ENCODE data around the gene SDK1.
"Not testable (repeated sequence)": the region's sequence is repeated elsewhere in the genome, so short reads cannot be mapped to it uniquely, and the experiment has no call there.

SDK1 gene

DNA sequence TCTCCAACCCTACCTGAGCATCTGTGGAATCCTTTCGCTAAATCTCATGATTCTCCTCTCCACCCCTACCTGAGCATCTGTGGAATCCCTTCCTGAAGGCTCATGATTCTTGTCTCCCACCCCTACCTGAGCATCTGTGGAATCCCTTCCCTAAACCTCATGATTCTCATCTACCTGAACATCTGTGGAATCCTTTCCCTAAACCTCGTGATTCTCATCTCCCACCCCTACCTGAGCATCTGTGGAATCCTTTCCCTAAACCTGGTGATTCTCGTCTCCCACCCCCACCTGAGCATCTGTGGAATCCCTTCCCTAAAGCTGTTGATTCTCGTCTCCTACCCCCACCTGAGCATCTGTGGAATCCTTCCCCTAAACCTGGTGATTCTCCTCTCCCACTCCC is 342.0 kb downstream of the SDK1 start:
- DNase-seq (ENCODE audit: extremely low read depth in 1 of 2, low read depth in 1 of 2), result no peak

DNA sequence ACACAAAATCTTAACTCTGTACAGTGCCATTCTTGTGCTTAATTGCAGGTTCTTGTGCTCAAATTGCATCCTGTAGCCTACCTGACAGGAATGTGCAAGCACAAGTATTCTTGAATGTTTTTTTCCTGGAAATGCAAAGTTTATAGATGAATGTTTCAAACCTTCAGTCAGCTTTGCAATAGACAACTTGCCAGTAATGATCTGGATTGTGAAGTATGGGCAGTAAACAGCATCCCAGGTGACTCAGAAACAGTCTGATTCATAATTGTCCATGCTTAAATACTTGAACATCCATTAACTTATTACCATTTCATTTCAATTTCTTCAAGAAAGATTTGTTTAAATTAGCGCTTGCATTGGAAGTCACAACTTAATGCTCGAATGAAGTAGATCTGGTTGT is 347.2 kb downstream of the SDK1 start:
- no peak for DNase-seq (ENCODE audit: extremely low read depth in 1 of 2, low read depth in 1 of 2)

DNA sequence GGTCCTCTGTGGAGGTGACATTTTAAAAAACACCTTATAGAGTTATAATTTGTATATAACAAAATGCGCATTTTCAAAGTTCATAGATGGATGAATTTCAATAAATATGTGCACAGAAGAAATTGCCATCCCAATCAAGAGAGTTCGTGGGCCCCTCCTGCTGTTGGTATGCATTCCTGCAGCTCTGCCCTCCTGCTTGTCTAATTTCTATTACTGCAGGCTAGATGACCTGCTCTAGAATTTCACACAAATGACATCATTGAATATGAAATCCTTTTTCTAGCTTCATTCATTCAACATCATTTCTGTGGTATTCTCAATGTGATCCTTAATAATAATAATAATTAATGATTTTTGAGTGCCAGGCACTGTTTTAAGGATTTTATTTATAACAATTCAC is 348.2 kb downstream of the SDK1 start:
- no peak for DNase-seq (ENCODE audit: extremely low read depth in 1 of 2, low read depth in 1 of 2)

DNA sequence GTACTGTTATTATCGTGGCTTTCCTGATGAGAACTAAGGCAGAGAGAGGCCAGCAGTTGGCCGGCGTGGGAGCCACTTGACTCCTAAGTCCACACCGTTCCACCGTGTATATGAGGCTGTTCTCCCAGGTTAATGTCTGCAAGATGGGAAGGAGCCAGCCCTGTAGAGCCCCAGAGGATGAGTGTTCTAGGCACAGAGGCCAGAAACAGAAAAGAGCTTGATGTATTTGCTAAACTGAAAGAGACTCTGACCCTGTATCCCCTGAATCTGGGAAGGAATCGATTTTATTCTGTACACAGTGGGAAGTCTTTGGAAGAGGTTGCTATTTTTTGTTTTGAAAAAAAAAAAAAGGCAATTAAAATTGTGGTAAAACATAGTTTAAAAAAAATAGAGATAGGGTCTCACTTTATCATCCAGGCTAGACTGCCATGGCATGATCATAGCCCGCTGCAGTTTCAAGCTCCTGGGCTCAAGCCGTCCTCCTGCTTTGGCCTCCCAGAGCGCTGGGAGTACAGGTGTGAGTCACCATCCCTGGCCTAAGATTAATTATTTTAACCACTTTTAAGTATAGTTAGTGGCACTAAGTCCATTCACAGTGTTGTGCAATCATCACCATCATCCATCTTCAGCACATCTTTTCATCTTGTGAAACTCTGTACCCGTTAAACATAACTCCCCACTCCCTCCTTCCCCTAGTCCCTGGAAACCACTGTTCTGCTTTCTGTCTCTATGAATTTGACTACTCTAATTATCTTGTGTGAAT is 348.8 kb downstream of the SDK1 start:
- DNase-seq (ENCODE audit: extremely low read depth in 1 of 2, low read depth in 1 of 2), result no peak

- no peak for DNase-seq (ENCODE audit: extremely low read depth in 1 of 2, low read depth in 1 of 2)
Observed at GRCh38 chr7:3650844-3651243, 349.8 kb downstream of the SDK1 start.

DNA sequence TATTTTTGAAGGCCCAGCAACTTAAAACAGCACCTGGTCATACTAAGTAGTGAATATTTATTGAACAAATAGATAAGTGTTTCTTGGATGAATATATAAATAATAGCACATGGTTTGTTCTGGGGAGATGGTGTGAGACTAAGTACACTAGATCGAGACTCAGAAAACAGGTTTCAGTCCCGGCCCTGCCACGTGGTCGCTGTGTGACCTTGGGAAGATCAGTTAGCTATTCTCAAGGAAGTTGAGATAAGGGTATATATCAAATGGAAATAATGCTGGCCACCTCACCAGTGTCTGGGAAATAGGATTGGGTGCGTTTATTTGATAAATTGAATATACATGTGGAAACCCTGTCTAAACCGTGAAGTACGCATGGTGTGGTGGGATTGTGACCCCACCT is 354.6 kb downstream of the SDK1 start:
- no peak for DNase-seq (ENCODE audit: extremely low read depth in 1 of 2, low read depth in 1 of 2)

DNA sequence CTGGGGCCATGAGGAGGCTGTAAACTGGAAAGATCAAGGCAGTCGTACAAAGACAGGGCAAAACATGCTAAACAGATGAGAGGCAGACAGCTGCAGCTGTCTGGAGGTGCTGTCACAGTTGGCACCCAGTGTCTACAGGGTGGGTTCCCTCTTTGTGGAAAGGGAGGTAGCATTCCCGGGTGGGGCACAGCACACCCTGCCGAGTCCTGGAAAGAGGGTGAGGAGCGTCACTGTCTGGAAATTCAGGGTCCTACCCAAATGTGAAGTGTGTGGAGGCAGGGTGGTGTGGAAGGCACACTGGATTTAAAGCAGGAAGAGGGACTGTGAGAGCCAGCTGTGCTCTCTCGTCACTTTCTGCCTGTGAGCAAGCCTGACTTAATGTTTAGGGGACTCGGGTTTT is 356.2 kb downstream of the SDK1 start:
- no peak for DNase-seq (ENCODE audit: extremely low read depth in 1 of 2, low read depth in 1 of 2)

- no peak for DNase-seq (ENCODE audit: extremely low read depth in 1 of 2, low read depth in 1 of 2)
Observed at GRCh38 chr7:3668743-3669142, 367.7 kb downstream of the SDK1 start.

- DNase-seq (ENCODE audit: extremely low read depth in 1 of 2, low read depth in 1 of 2), result no peak
Observed at GRCh38 chr7:3670898-3671297, 369.8 kb downstream of the SDK1 start.

GRCh38 chr7:3673524-3673923 is 372.5 kb downstream of the SDK1 start:
- DNase-seq (ENCODE audit: extremely low read depth in 1 of 2, low read depth in 1 of 2), result peak; percentile 13 to 23

DNA sequence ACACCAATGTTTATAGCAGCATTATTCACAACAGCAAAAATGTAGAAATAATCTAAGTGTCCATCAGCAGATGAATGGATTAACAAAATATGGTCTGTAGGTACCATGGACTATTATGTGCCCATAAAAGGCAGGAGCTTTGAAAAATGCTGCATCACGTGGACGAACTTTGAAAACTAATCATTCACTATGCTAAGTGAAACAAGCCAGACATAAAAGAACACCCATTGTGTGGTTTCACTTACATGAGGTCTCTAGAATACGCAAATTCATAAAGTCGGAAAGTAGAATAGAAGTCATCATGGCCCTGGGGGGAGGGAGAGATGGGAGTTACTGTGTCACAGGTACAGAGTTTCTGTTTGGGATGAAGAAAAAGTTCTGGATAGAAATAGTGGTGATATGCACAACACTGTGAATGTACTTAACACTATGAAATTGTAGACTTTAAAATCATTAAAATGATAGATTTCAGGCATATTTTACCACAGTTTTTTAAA is 377.3 kb downstream of the SDK1 start:
- no peak for DNase-seq (ENCODE audit: extremely low read depth in 1 of 2, low read depth in 1 of 2)

DNA sequence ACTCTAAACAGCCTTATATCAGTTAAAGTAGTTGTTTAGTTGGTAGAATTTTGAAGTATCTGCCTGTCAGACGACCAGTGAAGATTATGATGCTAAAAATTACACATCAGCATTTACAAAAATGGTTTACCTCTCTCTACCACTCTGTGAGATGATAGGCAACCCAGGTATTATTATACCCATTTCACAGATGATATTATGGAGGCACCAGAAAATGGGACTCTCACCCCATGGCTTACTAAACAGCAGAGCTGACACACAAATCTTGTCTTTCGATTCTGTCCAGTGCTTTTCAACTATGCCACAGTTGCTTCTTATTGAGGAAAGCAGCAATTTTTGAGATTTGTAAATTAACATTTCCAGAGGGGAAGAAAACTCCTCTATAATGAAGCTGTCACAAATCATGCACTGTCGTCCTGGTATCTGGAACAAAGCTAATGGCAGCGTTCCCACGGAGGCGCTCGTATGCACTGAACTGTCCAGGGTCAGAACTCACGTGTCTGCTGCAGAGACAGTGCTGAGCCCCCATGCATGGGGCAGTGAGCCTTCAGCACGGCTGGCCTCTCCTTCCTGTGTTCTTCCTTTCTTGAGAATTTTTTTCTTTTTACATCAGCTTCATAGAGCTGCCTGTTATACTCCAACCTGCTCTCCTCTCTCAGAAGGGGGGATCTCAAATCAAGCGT is 381.1 kb downstream of the SDK1 start:
- no peak for DNase-seq (ENCODE audit: extremely low read depth in 1 of 2, low read depth in 1 of 2)

DNA sequence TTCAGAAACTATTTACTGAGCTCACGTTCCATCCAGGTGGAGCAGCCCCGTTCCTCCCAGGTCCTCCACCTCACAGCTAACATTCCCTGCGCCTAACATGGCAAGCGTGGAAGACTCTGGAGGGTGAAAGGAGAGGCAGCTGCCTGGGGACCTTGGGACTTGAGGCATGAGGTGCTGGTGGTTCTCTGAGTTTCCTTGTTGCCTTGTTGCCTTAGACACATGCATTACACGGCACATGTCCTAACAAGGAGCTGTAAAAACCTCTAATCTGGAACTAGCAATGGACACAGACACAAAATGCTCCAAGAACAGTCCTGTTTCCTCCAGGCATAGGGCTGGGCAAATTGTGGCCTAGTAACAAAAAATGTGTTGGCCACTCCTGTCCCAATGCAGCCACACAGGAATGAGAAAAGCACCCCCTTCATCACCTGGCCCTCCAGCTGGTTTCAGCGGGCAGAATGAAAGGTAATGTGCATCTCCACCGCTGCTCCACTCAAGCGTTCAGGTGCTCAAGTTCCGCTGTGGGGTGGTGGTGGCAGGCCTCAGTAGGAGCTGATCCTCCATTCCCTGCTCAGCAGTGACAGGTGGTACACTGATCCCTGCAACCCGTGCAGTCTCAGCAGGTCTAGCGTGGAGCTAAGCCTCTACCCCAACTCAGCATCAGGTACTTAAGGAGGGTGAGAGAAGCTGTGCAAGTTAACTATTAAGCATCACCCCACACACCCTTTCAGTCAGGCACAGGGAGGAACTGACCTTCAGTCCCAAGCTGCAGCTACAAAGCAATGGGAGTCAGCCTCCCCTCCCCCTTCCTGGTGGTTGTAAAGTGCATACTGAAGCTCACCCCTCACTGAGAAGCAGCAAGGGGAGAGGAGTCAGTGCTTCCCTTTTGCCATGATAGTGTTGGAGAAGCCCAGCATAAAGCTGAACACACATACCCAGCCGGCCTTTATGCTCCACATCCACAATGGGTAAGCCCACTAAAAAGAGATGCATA is 382.8 kb downstream of the SDK1 start:
- no peak for DNase-seq (ENCODE audit: extremely low read depth in 1 of 2, low read depth in 1 of 2)

- DNase-seq (ENCODE audit: extremely low read depth in 1 of 2, low read depth in 1 of 2), result no peak
Observed at GRCh38 chr7:3688071-3688470, 387.0 kb downstream of the SDK1 start.

GRCh38 chr7:3688842-3689241 is 387.8 kb downstream of the SDK1 start:
- no peak for DNase-seq (ENCODE audit: extremely low read depth in 1 of 2, low read depth in 1 of 2)

- no peak for DNase-seq (ENCODE audit: extremely low read depth in 1 of 2, low read depth in 1 of 2)
Observed at GRCh38 chr7:3691478-3692158, 390.6 kb downstream of the SDK1 start.

GRCh38 chr7:3695602-3696001 is 394.6 kb downstream of the SDK1 start:
- DNase-seq (ENCODE audit: extremely low read depth in 1 of 2, low read depth in 1 of 2), result no peak

- DNase-seq (ENCODE audit: extremely low read depth in 1 of 2, low read depth in 1 of 2), result no peak
Observed at GRCh38 chr7:3696113-3696512, 395.1 kb downstream of the SDK1 start.

DNA sequence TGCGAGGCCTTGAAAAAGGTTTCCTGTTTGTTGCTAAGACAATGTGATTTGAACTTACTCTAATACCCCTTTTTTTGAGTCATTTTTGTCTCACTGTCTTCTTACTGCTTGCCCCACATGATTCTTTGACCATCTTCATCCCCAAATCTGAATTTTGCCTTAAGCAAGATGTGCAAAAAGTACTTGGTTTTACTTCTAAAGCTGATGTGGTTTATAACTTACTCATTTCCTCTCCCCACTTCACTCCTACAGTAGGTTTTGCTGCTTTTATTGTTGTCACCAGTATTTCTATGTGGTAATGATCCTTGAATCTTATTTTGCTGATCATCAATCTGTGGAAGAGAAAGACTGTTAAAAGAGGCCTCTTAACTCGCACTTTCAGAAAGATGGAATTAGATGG is 396.4 kb downstream of the SDK1 start:
- DNase-seq (ENCODE audit: extremely low read depth in 1 of 2, low read depth in 1 of 2), result no peak

- DNase-seq (ENCODE audit: extremely low read depth in 1 of 2, low read depth in 1 of 2), result no peak
Observed at GRCh38 chr7:3705258-3705657, 404.2 kb downstream of the SDK1 start.

- DNase-seq (ENCODE audit: extremely low read depth in 1 of 2, low read depth in 1 of 2), result not testable (repeated sequence)
Observed at GRCh38 chr7:3706091-3706490, 405.0 kb downstream of the SDK1 start.
